Fibroblast of skin of back (primary cell): ENCODE results near the gene AARSD1.
"Not testable (repeated sequence)": the region's sequence is repeated elsewhere in the genome, so short reads cannot be mapped to it uniquely, and the experiment has no call there.

Source experiments
- DNase-seq: peaks from one replicate; pipeline ENCODE4 v3.0.0-alpha.2; 2013

AARSD1 gene

DNA sequence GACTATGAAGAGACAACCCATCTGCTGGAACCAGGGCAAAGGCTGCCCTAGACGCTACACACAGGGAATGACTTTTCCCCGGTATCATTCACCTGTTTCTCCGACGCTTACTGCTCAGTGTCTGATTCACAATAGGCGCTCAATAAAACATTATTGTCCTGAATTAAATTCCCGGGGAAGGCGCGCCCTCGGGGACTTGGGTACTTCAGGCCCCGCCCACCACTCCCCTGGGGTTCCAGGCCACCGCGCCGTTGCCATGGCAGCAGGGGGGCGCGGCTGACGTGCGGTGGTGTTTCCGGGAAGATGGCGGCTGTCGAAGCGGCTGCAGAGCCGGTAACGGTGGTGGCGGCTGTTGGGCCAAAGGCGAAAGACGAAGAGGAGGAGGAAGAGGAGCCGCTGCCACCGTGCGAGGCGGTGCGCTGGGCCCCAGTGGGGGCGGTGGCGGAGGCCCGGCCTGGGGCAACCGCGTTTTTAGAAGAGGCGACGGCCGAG lies 16.1 kb upstream of the AARSD1 start, which contains the start of gene RUNDC1:
TSS of gene RUNDC1 (plus strand) at position 292 of the 492 bp plus-strand sequence. CDS start at position 304, 12 bp downstream.
- peak; percentile 90 for DNase-seq

DNA sequence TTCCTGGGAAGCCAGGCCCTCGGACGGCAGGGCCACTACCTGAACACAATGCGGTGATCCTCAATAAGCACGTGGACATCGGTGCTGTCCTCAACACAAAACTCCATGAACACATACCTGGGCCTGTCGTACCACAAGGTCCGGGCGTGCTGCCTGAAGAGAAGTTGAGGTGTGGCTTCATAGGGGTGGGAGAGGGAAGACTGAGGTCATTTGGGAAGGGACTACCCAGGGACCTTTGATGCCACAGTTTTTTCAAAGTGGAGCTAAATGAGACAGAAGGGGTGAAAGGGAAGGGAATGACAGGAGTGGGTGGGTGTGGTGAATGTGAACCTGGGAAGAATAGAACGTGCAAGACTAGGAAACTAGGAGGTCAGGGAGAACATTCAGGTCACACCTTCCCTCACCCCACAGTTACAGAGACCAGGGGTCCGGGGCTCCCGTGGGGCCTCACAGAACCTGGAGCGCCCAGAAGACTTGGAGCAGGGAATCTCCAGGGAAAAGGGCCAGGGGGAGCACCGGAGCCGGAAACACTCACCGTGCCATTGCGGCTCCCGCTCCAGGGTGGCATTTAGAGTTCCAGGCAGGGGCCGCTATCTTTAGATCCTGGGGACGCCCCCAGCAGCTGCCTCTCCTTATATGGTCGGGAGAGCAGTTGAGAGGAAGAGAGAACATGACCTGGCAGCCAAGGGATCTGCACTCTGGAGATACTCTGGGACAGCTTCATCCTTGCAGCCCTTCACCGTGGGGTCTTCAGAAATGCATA lies 15.4 kb upstream of the AARSD1 start, which contains the start of gene PTGES3L:
TSS of gene PTGES3L (minus strand) at position 570 of the 763 bp plus-strand sequence. CDS start at position 543, 27 bp downstream.
- peak; percentile 86 for DNase-seq

DNA sequence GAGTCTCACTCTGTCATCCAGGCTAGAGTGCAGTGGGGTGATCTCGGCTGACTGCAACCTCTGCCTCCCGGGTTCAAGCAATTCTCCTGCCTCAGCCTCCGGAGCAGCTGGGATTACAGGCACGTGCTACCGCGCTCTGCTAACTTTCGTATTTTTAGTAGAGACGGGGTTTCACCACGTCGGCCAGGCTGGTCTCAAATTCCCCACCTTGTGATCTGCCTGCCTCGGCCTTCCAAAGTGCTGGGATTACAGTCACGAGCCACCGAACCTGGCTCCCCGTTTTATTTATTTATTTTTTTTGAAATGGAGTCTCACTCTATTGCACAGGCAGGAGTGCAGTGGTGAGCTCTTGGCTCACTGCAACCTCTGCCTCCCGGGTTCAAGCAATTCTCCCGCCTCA lies 11.4 kb upstream of the AARSD1 start:
- not testable (repeated sequence) for DNase-seq

DNA sequence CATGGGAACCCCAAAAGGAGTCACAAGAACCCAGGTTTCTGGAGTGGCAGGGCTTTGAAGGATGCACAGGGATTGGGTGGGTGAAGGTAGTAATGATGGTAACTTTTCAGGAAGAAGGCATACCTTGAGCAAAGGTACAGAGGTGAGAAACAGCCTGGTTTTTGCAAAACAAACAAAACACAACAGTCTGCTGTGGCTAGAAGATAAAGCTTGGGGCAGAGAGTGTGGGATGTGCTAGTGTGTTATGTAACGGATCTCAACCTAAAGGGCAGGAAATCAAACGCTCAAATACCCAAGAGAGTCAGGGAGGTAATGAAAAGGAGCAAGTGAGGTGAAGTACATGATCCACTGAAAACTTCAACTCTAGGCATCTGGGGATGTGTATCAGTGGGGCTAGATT lies 11.0 kb upstream of the AARSD1 start:
- no peak for DNase-seq

DNA sequence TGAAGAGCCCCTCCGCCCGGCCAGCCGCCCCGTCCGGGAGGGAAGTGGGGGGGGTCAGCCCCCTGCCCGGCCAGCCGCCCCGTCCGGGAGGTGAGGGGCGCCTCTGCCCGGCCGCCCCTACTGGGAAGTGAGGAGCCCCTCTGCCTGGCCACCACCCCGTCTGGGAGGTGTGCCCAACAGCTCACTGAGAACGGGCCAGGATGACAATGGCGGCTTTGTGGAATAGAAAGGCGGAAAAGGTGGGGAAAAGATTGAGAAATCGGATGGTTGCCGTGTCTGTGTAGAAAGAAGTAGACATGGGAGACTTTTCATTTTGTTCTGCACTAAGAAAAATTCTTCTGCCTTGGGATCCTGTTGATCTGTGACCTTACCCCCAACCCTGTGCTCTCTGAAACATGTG lies 9.1 kb upstream of the AARSD1 start:
- DNase-seq: not testable (repeated sequence)

DNA sequence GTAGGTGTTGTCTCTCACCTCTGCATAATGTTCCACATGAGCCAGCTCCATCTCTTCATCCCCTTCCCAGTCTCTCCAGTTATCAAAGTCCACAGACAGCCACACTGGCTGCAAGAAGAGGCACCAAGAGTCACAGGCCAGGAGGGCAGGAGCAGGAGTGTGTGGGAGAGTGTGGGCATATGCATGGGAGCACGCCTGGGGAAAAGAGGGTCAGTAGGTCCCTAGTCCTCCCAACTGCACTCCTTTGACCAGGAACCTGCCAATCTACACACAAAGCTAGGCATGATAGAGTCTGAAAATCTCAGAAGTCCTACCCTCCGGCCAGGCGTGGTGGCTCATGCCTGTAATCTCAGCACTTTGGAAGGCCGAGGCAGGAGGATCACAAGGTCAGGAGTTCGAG lies 7.3 kb upstream of the AARSD1 start:
- DNase-seq: no peak

DNA sequence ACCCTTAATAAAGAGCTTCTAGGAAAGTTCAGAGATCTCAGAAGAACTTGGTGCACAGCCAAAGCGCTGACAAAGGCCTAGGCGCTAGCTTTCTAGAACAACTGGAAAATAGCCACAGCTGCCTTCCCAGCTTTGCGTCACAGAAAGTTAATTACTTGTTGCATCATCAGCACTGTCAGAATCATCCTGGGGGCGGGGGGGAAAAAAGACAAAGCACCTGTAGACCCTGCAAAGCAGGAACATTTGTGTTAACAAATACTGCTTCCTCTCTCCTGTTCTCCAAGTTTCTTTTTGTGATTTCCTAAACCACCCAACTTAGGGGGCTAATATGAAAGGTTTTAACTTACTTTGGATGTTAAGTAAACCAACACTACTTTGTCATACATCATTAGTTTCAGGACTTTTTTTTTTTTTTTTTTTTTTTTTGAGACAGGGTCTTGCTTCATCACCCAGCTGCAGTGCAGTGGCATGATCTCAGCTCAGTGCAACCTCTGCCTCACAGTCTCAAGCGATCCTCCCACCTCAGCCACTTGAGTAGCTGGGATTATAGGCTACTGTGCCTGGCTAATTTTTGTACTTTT lies 4.8 kb upstream of the AARSD1 start:
- no peak for DNase-seq

DNA sequence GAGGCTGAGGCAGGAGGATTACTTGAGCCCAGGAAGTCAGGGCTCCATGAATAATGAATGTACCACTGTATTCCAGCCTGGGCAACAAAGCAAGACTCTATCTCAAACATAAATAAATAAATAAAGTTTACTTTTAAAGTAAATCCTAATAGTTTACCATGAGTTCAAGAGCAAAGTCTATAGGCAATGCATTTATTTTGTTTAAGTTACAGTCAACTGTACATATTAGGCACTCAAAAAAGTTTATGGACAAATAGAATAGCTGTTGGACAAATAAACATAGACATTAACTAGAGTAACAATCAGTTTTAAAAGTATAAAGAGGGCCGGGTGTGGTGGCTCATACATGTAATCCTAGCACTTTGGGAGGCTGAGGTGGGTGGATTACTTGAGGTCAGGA lies 3.7 kb upstream of the AARSD1 start:
- DNase-seq: no peak

DNA sequence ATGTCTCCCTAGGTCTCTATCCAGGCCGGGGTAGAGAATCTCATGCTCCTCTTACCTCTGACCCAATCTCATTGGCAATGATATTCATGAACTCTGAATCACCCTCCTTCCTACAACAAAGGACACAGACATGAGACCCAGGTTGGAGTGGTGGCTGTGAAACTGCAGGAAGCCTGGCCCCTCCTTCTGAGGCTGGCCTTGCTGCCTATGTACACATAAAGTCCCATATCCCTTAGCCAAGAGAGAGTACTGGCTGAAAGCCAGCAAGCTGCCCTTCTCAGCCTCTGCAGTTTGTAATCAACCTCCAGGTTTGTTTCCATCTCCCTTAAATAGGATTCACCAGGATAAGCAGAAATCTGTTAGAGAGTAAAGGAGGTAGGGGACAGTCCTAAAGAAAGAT lies 10.6 kb downstream of the AARSD1 start:
- DNase-seq: no peak

DNA sequence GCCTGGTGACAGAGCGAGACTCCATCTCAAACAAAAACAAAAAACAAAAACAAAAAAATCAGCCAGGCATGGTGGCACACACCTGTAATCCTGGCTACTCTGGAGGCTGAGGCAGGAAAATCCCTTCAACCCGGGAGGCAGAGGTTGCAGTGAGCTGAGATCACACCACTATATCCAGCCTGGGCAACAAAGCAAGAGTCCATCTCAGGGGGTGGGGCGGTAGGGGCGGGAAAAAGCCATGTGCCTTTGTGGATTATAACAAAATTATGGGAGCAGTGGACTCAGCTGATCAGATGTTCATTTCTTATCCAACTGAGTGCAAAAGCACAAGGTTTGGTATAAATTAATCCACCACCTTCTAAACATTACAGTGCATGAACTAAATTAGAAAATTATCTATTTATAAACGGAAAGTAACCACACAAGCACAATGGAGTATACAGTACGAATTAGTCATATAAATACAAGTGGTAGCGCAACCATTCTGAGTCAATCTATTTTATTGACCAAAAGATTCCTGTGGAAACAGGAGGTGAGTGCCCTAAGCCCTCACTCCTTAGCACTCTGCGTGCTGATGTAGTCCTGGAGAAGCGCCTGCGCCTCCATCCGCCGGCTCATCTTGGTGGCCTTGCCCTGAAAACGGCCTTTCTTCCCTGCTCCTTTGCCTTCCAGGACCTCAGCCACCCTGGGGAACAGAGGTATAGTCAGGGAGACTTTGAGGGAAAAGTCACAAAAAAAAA lies 14.0 kb downstream of the AARSD1 start:
- DNase-seq: no peak

DNA sequence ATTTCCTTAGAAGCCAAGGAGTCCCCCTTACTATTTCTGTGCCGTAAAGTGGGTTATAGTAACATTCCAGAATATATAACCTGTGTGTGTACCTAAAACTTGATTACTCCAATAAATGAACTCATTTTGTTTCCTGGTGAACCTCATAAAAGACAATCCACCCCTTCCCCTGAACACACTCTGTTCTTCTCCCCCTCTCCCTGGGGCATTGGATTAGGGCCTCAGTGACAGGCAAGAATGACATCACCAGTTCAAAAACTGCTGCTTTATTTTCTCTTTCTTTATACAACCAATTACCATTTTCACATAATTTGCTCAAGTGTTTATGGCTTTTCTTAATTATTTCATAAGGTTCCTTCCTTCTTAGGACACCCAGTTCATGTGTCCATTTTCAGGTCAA lies 17.4 kb downstream of the AARSD1 start:
- no peak for DNase-seq

DNA sequence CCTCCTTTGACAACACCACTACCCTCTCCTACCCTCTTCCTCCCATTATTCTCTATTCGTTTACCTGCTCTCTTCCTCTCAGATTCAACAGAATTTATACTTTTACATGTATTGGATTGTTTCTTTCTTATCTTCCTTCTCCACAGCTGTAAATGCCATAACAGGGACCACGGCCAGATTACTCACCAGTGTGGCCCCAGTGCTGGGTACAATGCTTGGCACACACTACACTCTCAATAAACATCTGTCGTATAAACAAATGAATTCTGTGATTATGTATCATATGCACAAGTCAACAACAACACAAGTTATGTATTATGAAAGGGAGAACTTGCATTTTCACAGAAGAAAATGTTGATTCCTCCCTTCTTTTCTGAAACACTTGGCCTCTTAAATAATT lies 20.0 kb downstream of the AARSD1 start:
- no peak for DNase-seq

DNA sequence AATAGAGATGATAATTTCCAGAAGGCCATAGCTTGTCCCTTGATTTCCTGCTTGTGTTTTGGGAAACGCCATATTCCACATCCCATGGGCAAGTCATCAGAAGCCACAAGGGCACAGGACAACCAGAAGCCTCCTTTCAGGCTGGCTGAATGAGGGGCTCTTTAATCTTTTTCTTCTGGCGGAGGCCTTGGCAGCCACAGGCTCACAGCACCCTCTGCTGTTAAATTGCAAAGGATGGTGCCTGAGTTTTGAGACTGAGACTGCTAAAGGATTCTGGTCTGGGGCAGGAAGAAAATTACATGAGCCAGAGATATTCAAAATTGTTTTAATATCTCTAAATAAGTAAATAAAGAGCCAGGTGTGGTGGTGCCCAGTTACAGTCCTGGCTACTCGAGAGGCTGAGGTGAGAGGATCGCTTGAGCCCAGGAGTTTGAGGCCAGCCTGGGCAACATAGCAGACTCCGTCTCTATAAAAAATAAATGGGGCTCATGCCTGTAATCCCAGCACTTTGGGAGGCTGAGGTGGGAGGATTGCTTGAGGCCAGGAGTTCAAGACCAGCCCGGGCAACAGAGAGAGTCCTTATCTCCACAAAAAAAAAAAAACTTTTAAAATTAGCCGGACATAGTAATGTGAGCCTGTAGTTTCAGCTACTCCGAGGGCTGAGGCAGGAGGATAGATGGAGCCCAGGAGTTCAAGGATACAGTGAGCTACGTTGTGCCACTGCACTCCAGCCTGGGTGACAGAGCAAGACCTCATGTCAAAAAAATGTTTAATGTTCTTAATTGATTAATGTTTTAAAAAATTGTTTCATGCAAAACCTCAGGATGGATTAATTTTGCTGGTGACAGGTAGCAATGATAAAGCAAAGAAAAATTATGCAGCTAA lies 26.3 kb downstream of the AARSD1 start:
- peak; percentile 57 for DNase-seq

DNA sequence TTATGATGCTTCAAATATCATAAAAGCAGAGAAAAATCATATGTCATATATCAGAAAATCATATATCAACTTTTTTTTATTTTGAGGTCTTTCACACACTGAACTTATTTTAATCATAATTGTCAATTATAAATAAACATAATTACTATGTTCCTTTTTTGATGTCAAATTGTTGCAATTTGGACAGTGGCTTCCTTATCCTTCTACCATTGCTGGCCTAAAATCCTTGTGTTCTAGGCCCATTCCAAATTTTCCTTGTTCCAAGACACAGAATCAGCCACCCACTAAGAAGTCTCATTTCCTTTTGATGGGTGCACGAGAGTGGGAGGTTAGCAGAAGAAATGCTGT lies 34.8 kb downstream of the AARSD1 start:
- no peak for DNase-seq

DNA sequence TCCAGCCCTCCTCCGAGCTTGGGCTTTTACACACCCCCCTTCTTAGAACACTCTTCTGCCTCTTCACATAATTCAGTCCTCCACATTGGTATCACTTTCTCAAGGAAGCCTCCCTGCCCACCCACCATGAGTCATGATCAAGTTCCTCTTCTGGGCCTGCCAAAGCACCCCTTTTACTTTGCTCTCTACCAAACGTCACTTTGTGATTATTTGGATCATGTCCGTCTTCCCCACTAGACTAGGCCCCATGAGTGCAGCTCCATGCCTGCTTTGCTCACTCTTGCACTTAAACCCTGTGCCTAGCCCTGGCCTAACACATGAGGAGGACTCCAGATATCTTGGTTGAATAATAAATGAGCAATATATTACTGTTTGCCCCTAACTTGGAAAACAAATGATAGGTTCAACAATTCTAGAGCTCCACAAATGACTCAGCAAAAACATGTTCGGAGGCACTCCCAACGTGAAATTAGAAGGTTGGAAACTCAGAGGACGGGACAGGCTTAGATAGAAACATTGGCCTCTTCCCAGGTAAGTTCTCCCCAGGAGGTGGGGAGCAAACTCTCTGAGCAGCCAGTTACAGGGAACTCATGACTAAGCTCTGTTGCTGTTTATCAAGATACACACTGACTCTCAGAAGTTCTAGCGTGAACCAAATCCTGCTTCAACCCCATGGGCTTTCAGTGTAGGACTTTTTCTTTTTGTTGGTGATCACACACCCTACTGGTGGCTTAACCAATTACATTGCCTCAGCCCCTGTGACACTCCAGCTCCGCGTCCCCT lies 35.3 kb downstream of the AARSD1 start:
- peak; percentile 72 for DNase-seq

DNA sequence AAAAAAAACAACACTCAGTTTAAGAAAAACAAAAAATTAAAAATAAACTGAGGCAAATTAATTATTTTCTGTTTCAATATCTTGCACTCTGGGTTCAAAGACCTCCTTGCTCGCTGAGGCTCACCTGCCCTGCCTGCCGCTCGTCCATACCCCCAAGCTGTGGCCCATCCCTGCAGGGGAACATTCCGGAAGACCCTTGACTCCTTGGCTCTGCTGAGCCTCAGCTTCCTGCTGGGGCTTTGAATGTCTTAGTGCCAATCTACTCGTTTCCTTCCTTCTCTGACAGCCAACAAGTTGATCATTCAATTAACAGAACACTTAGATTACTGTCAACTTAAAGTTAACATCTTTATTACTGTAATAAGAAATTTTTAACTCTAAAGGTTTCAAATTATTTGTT lies 39.4 kb downstream of the AARSD1 start:
- no peak for DNase-seq

DNA sequence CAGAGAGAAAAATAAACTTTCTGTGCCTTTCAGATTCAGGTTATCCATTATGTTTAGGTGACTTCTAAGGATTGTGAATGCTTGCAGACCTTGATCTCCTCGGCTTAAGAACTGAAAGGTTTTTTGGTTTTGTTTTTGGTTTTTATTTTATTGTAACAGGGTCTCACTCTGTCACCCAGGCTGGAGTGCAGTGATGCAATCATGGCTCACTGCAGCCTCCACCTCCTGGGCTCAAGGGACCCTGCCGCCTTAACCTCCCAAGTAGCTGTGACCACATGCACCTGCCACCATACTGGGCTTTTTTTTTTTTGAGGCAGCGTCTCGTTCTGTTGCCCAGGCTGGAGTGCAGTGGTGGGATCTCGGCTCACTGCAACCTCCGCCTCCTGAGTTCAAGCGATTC lies 40.8 kb downstream of the AARSD1 start:
- not testable (repeated sequence) for DNase-seq

DNA sequence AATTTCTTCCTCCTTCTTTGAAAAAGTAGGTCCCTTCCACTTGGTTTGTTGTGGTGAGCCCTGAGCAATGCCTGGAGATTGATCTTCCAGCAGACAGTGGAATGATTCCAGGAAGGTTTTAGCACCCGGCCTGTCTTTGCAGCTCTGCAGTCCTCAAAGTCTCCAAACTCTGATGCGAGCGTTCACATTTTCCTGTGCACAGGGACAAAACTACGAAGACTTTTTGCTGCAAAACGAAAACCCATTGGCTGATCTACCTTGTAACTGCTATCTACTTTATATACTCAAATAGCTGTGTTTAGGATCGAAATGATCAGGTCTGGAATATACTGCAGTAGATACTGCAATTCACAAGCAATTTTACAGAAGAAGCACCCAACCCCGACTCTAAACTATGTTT lies 42.0 kb downstream of the AARSD1 start:
- DNase-seq: no peak

DNA sequence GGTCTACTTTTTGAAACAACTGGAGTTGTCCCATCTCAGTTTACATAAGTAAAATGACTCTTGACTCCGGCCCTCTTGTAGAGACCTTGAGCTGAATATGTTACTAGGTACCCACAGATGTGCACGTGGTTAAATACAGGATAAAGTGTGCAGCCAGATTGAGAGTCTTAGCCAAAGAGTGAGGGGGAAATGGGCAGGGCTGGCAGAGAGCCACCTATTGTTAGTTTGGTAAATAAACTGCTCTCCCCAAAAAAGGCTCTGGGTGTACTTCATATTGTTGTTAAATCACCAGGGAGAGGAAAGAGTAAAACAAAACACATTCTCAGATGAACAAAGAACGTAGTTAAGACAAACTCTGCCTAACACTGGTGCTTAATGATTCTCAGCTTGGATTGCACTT lies 43.3 kb downstream of the AARSD1 start:
- no peak for DNase-seq

DNA sequence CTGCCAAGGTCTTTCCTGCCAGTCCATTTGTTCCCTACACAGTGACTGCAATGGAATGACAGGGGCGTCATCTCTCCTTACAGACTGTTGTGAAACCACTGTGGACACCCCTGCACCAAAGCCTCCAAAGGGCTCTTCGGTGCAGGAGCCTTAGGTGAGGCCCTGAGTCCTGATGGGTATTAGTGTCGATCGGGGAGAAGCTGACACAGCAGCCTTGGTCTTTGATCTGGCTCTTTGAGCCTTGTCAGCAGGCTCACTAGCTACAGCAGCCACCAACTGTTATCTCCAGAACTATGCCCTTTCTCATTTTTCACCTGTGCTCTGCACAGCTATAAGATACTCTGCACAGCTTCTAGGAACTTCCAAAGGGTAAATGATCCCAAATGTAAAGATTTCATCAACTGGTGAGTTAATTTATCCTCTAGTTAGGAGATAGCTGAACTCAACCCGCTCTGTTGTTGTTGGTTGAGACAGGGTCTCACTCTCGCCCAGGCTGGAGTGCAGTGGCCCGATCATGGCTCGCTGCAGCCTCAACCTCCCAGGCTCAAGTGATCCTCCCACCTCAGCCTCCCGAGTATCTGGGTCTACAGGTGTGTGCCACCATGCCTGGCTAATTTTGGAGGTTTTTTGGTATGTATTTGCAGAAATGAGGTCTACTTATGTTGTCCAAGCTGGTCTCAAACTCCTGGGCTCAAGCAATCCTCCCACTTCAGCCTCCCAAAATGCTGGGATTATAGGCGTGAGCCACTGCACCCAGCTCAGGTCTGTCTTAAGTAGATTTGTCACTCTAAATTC lies 44.0 kb downstream of the AARSD1 start:
- DNase-seq: no peak
